GM20000 (cell line): ENCODE measurements around the gene COL6A1.

ENCODE experiments used
- DNase-seq: peaks from one replicate; pipeline ENCODE4 v3.0.0; 2012; ENCODE audit warnings: low spot score
- TF ChIP-seq, protein P1 (sequence below): IDR thresholded peaks from 2 replicates; pipeline ENCODE4 v1.5.1; 2012; ENCODE audit warnings: mild to moderate bottlenecking, control low read depth; ENCODE audit errors: extremely low read depth, missing control alignments

COL6A1 gene

GRCh38 chr21:46008893-46009621, 27.5 kb downstream of the COL6A1 start:
- DNase-seq: no peak
- TF ChIP-seq, protein P1, sequence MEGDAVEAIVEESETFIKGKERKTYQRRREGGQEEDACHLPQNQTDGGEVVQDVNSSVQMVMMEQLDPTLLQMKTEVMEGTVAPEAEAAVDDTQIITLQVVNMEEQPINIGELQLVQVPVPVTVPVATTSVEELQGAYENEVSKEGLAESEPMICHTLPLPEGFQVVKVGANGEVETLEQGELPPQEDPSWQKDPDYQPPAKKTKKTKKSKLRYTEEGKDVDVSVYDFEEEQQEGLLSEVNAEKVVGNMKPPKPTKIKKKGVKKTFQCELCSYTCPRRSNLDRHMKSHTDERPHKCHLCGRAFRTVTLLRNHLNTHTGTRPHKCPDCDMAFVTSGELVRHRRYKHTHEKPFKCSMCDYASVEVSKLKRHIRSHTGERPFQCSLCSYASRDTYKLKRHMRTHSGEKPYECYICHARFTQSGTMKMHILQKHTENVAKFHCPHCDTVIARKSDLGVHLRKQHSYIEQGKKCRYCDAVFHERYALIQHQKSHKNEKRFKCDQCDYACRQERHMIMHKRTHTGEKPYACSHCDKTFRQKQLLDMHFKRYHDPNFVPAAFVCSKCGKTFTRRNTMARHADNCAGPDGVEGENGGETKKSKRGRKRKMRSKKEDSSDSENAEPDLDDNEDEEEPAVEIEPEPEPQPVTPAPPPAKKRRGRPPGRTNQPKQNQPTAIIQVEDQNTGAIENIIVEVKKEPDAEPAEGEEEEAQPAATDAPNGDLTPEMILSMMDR: no peak

DNA sequence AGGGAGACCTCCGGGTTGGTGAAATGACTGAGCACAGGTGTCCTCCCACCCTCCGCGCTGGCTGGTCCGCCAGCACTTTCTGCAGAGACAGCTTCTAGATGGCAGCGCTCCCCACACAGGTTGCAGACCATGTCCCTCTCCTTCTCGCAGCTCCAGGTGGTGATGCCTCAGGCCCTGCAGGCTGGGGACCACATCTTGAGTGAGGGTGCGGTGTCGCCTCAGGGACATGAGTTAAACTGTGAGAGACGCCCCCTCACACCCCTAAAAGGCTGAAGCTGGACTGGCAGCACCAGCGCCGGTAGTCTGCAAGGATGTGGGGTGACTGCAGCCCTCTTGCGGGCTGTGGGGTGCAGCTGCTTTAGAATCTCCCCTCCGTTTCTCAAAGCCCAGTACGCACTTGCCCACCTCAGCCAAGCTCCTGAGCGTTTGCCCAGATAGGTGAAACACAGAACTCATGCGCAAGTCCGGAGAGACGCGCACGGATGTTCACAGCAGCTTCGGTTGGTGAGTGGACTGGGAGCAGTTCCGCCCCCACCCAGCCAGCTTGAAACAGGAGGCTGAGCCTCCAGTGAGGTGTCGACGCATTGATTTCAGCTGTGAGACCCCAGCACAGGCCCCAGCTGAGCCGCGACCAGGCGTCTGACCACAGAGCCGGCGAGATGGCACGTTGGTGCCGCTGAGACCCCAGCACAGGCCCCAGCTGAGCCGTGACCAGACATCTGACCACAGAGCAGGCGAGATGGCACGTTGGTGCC, 28.6 kb downstream of the COL6A1 start:
- DNase-seq: no peak
- TF ChIP-seq, protein P1: no peak

DNA sequence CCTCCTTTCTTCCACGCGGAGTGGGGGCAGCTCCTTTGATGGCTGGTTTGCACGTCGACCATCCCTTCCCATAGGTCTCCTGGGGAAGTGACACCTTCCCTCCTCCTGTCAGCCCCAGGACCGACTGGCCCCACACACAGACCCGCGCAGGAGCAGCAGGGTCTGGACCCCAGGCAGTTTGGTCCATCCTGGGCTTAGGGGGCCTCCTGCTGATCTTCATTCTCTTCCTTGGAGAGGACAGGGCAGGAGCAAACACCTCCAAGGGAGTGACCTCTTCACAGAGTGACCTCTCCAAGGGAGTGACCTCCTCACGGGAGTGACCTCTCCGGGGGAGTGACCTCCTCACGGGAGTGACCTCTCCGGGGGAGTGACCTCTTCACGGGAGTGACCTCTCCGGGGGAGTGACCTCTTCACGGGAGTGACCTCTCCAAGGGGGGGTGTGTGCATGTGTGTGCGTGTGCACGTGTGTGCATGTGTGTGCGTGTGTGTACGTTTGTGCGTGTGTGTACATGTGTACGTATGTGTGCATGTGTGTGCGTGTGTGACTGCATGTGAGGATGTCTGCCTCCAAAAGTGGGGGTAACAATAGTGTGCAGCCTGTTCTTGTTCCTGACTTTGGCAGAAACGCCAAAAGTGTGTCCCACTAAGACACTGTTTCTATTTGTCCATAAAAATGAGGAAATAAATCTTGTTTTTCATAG, 29.8 kb downstream of the COL6A1 start:
- no peak for DNase-seq
- TF ChIP-seq, protein P1: no peak

- TF ChIP-seq, protein P1: no peak
- no peak for DNase-seq
These were observed 30.6 kb downstream of the COL6A1 start for GRCh38 chr21:46012154-46012553.

GRCh38 chr21:46014828-46015227, 33.3 kb downstream of the COL6A1 start:
- TF ChIP-seq, protein P1: no peak
- no peak for DNase-seq

DNA sequence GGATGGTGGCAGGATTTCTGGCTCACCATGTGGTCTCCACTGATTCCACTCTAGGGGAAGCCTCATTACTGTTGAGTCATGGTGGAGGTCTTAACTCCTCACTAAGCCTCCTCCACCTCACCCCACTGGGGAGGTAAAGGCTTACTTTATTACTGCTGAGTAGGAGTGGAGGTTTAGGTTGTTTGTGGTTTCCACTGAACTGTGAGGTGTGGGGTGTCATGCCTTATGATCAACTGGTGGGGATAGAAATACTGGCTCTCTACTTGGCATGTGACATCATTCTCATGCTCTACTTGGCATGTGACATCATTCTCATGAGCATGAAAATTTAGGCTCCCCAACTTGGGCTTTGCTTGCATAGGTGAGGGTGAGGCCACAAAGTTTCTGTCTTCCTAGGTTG, 35.6 kb downstream of the COL6A1 start:
- DNase-seq: no peak
- TF ChIP-seq, protein P1: no peak

- TF ChIP-seq, protein P1: no peak
- DNase-seq: no peak
These were observed 36.1 kb downstream of the COL6A1 start for GRCh38 chr21:46017695-46018094.
